Neural progenitor cell (in vitro differentiated cells): Measurements from ENCODE around the gene TTC3.

ENCODE experiments used
- CTCF ChIP-seq: fragments of 200-600 bp; sonication (generic); IDR thresholded peaks from 2 replicates; pipeline ENCODE4 v1.5.1; 2017; ENCODE audit warnings: antibody characterized with exemption, mild to moderate bottlenecking
- EZH2 ChIP-seq: fragments of 200-600 bp; sonication (generic); IDR thresholded peaks from 2 replicates; pipeline ENCODE4 v1.6.1; 2017; ENCODE audit warnings: antibody characterized with exemption, mild to moderate bottlenecking, moderate library complexity

- TF ChIP-seq EZH2 = no peak
- no peak for TF ChIP-seq CTCF
Observed at GRCh38 chr21:37219761-37220432, 146.8 kb downstream of the TTC3 start.
